GM12874 (cell line): Measurements from ENCODE around the gene RDH5.

Experiments
- TF ChIP-seq, protein P1 (sequence below): IDR thresholded peaks from 2 replicates; pipeline ENCODE4 v1.5.1; 2011; ENCODE audit warnings: low read depth, mild to moderate bottlenecking, control low read depth, low read length, moderate library complexity; ENCODE audit not compliant: insufficient read depth

RDH5 gene

DNA sequence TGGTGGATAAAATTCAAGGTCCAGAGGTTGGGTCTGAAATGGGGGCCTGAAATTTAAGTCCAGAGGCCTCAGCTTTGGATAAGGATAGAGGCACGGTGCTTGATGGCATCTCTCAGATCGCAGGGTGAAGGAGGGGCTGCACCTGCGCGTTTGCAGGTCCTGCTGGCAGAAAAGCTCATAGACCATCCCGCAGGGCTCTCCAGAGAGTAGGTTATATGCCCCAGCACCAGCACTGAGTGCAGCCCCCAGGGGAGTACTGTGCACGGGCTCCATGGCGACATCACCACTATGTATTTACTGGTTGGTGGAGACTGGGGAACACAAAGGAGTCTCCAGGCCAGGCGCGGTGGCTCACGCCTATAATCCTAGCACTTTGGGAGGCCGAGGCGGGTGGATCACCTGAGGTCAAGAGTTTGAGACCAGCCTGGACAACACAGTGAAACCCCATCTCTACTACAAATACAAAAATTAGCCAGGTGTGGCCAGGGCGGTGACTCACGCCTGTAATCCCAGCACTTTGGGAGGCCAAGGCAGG, 12.9 kb downstream of the RDH5 start:
- TF ChIP-seq, protein P1, sequence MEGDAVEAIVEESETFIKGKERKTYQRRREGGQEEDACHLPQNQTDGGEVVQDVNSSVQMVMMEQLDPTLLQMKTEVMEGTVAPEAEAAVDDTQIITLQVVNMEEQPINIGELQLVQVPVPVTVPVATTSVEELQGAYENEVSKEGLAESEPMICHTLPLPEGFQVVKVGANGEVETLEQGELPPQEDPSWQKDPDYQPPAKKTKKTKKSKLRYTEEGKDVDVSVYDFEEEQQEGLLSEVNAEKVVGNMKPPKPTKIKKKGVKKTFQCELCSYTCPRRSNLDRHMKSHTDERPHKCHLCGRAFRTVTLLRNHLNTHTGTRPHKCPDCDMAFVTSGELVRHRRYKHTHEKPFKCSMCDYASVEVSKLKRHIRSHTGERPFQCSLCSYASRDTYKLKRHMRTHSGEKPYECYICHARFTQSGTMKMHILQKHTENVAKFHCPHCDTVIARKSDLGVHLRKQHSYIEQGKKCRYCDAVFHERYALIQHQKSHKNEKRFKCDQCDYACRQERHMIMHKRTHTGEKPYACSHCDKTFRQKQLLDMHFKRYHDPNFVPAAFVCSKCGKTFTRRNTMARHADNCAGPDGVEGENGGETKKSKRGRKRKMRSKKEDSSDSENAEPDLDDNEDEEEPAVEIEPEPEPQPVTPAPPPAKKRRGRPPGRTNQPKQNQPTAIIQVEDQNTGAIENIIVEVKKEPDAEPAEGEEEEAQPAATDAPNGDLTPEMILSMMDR = no peak

DNA sequence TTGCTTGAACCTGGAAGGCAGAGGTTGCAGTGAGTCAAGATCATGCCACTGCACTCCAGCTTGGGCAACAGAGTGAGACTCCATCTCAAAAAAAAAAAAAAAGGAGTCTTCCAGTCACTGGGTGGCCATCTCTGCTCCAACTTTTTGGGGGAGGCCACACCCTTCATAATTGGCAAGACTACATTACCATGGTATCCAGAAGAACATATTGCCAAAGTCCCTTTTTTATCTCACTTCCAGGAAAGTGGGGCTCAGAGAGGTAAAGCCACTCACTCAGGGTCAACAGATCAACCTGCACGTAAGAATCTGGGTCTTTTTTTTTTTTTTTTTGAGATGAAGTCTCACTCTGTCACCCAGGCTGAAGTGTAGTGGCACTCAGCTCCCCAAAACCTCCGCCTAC, 13.7 kb downstream of the RDH5 start:
- TF ChIP-seq, protein P1 = no peak

DNA sequence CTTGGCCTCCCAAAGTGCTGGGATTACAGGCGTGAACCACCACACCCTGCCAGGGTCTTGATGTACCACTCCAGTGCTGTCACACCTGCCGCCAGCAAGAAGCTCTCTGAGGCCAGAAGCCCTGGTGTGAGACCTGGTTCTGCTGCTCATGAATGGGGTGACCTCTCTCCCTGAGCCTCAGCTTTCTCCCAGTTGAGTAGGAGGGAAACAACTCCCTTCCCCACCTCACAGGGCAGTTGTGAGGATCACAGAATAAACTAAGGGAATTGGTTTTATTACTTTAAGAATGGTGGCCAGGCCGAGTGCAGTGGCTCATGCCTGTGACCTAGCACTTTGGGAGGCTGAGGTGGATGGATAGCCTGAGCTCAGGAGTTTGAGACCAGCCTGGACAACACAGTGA, 14.4 kb downstream of the RDH5 start:
- TF ChIP-seq, protein P1 = no peak

DNA sequence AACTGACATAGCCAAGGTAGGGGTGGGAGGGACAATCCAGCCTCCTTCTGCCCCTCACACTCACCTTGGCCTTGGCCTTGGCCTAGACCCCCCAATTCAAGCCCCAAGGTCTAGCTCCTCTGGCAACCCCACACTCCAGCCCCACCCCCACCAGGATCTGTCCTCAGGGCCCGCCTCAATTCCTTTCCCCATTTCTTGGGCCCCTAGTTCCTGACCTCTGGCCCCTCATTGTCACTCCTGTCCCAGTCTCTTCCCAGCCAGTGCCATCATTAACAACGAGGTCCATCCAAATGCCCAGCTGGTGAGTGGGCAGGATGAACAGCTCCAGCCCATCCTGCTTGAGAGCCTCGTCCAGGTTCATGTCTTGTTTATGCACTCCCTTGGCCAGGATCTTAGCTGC, 15.9 kb downstream of the RDH5 start:
- TF ChIP-seq, protein P1 = no peak

DNA sequence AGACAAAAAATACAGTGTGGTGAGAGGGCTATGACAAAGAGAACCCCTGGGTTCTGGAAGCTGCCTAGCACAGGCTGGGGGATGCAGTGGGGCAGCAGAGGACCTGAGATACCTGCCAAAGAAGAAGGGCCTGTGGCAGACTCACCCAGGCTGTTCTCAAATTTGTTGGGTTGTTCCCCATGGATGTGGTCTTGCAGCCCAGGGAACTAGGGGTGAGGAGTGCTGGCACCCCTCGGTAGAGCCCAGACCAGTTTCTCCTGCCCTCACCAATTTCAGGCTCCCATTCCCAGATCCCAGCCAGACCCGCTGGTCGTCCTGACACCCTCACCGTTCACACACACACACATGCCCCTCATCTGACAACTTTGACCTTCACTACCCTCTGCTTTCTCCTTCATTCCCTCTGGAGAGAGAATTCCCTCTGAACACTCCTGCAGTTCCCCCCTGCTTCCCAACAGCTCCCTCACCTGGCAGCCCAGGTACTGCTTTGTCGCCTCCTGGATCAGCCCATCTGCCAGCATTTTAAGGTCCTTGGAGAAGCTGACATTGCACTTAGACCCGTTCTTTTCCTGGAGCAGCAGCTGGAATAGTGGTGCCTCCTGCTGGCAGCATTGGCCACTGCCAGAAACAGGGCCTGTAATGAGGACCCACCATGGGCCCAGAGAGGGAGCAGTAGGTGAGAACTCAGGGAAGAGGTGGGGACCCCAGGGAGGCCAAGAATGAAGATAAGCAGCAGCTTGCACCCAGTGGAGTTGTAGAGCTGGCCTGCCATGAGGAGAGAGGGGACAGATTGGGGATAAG, 16.8 kb downstream of the RDH5 start:
- TF ChIP-seq, protein P1 = peak; percentile 77

DNA sequence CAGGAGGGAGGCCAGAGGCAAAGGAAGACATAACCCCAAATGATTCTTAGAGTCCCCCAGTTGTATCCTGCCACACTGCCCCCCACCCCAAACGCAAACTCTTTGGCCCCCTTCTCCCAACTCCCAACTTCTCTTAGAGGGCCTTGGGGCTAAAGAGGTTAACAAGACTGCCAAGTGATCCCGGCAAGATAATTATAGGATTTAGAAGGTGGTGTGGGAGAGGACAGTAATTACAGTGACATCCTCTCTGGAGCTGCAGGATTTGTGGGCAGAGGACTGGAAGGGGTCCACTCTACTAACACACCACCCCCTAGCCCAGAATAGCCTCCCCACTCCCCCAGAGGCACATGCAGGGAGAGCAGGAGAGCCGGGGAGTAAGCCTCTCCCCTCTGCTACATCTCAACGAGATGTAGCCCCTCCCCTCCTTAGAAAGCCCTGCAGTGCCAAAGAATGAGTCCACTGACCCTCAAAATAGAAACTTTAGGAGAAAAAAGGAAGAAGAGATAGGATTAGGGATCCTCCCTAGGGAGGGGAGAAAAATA, 17.5 kb downstream of the RDH5 start:
- TF ChIP-seq, protein P1 = no peak

DNA sequence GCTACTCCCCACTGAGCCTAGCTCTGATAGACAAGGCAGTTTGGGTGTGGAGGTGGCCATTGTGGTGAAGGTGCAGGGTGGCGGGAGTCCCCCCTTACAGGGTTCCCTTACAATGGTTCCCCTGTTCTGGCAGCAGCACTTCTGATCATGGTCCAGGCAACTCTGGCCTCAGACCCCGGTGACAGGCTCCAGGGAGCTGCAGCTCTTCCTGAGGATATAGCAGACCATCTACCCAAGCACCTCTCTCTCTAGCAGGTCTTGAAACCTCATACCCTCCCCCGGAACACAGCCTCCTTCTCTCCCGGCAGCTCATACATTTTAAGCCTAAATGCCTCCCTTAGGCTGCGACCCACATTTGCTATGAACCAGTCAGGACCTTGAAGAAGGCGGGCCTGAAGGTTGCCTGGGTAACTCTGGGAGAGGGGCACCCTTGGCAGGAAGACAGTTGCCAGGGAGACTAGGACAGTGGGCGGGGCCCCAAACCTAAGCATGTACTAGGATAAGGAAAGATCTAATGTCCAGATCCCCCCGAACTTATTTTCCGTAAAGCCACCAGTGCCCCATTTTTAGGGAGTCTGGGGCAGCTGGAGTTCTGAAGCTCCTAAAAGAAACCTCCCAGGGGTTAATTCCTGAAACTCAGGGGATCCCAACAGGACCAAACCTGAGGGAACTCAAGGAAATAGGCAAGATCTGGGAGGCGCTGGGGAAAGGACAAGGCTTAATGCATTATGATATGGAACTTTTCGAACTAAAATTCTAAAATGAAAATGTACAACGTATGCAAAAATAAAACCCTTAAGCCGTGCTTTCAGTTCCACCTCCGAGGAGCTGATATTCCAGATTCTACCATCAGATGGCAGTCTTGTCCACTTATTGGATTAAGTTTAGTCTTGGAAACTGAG, 18.2 kb downstream of the RDH5 start:
- TF ChIP-seq, protein P1 = peak; percentile 53; the same call in 1 of the 2 replicates
